ENCODE results near the gene CNR2. TPM values are rescaled to one million over a fixed set of nuclear protein-coding genes. Genes with fewer than 3 reads are reported as not detected.

Gene CNR2
- total RNA-seq, 1 experiment from 2014 or later: not detected

GRCh38 chr1:23927097-23927496 lies 13.9 kb upstream of the CNR2 start:
- Histone ChIP-seq H3F3A (ENCODE audit: insufficient read depth, low read depth) (no peaks in the 10 kb centered on the region), H3K9me2 (ENCODE audit: insufficient read depth) (no peaks in the 10 kb centered on the region), H3K4me2 (no peak overlapping the region), H3K27ac (no peak overlapping the region), H3K36me3 (ENCODE audit: low read depth) (no peaks in the 10 kb centered on the region), H3K9me3 (ENCODE audit: insufficient read depth, low read depth) (no peaks in the 10 kb centered on the region), H4K20me1 (ENCODE audit: insufficient read depth) (no peaks in the 10 kb centered on the region), H3K79me2 (ENCODE audit: low read depth) (no peaks in the 10 kb centered on the region), H2AFZ (no peak overlapping the region), H3K4me3 (no peak overlapping the region), H3K27me3 (ENCODE audit: insufficient read depth, low read depth) (no peaks in the 10 kb centered on the region), H3K4me1 (replicated peaks; ENCODE audit: insufficient read depth) (no peaks in the 10 kb centered on the region)
- DNase-seq: no peak
- TF ChIP-seq CTCF (conservative IDR thresholded peaks at IDR 0.05): no peak
- no peak for TF ChIP-seq EZH2 (IDR thresholded peaks at IDR 0.05; ENCODE audit: low read depth)
- no TSS peak for BruUV-seq (replicated peaks)
- intact Hi-C loops (cut with micrococcal nuclease; ENCODE audit: unreplicated experiment): no loop called here
- ChIA-PET CTCF (no interaction called here), POLR2A (ENCODE audit: unreplicated experiment) (no interaction called here)

DNA sequence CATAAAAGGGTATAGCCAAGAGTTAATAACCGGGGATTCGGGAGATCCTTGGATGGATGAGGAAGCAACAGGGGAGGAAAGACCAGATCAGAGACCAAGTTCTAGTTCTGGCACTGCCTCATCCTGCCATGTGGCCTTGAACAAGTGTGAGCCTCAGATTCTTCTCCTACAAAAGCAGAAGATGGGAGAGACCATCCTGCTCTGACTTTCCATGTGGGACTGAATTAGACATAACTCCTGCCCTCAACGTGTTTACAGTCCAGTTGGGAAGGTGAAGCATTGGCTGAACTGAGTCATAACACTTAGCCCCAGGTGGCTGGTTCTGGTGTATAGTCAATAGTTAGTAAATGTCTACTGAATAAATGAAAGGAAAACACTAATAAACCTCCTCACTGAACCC lies 12.1 kb upstream of the CNR2 start:
- CTCF ChIA-PET: no interaction called here
- POLR2A ChIA-PET (ENCODE audit: unreplicated experiment): no interaction called here
- intact Hi-C loops (cut with micrococcal nuclease; ENCODE audit: unreplicated experiment): no loop called here

DNA sequence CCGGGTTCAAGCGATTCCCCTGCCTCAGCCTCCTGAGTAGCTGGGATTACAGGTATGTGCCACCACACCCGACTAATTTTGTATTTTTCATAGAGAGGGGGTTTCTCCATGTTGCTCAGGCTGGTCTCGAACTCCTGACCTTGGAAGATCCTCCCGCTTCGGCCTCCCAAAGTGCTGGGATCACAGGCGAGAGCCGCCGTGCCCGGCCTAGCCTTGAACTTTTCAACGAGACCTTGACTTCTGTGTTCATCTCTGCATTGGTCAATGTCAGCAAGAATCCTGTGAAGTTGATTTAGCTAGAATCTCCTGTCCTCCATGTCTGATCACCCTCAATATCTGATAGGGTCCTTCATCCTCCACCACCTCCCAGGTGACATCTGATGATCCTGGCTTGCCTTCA lies 11.4 kb upstream of the CNR2 start:
- Histone ChIP-seq H3K27me3 (ENCODE audit: insufficient read depth, low read depth) (no peaks in the 10 kb centered on the region), H3F3A (ENCODE audit: insufficient read depth, low read depth) (no peaks in the 10 kb centered on the region), H3K79me2 (ENCODE audit: low read depth) (no peaks in the 10 kb centered on the region), H3K4me3 (no peak overlapping the region), H3K4me1 (replicated peaks; ENCODE audit: insufficient read depth) (no peaks in the 10 kb centered on the region; the same call in 1 of the 2 replicates), H3K27ac (no peak overlapping the region), H3K36me3 (ENCODE audit: low read depth) (no peaks in the 10 kb centered on the region), H3K9me3 (ENCODE audit: insufficient read depth, low read depth) (no peaks in the 10 kb centered on the region), H2AFZ (no peak overlapping the region), H3K4me2 (no peak overlapping the region), H3K9me2 (ENCODE audit: insufficient read depth) (no peaks in the 10 kb centered on the region), H4K20me1 (ENCODE audit: insufficient read depth) (no peaks in the 10 kb centered on the region)
- CTCF ChIA-PET: no interaction called here
- DNase-seq: no peak
- no TSS peak for BruUV-seq (replicated peaks)
- TF ChIP-seq EZH2 (IDR thresholded peaks at IDR 0.05; ENCODE audit: low read depth) (no peak), CTCF (conservative IDR thresholded peaks at IDR 0.05) (no peak)
- intact Hi-C loops (cut with micrococcal nuclease; ENCODE audit: unreplicated experiment): loop anchor here (5.0 kb wide), 1 partner anchor 33 kb away; the partner anchor contains the start of gene PNRC2
- POLR2A ChIA-PET (ENCODE audit: unreplicated experiment): no interaction called here

More for the DNA sequence above, 12.1 kb upstream of the CNR2 start:
- no TSS peak for BruUV-seq (replicated peaks)
- H3K9me3 ChIP-seq (ENCODE audit: insufficient read depth, low read depth): no peaks in the 10 kb centered on the region
- TF ChIP-seq CTCF (conservative IDR thresholded peaks at IDR 0.05) (no peak), EZH2 (IDR thresholded peaks at IDR 0.05; ENCODE audit: low read depth) (no peak)
- no peak for DNase-seq
- H4K20me1 ChIP-seq (ENCODE audit: insufficient read depth): no peaks in the 10 kb centered on the region
- H3K4me1 ChIP-seq (replicated peaks; ENCODE audit: insufficient read depth): no peaks in the 10 kb centered on the region
- no peaks in the 10 kb centered on the region for H3K27me3 ChIP-seq (ENCODE audit: insufficient read depth, low read depth)
- no peaks in the 10 kb centered on the region for H3F3A ChIP-seq (ENCODE audit: insufficient read depth, low read depth)
- H3K4me2 ChIP-seq: no peak overlapping the region
- no peaks in the 10 kb centered on the region for H3K9me2 ChIP-seq (ENCODE audit: insufficient read depth)
- H3K27ac ChIP-seq: no peak overlapping the region
- H3K36me3 ChIP-seq (ENCODE audit: low read depth): no peaks in the 10 kb centered on the region
- no peaks in the 10 kb centered on the region for H3K79me2 ChIP-seq (ENCODE audit: low read depth)
- no peak overlapping the region for H3K4me3 ChIP-seq
- H2AFZ ChIP-seq: no peak overlapping the region

Data from PC-9 (cell line).